H1 (cell line): ENCODE data around the gene TMEM151A.

Experiments used
- BCL11A ChIP-seq, 2 experiments: IDR thresholded peaks; one replicate each; pipeline ENCODE4 v1.6.1; 2011; ENCODE audit warnings: low read depth in 2 of 2, low read length in 2 of 2, mild to moderate bottlenecking in 2 of 2
- CTCF ChIP-seq, 3 experiments: IDR thresholded peaks; 1 replicate in 2 of 3; 2 replicates in 1 of 3; pipeline versions ENCODE4 v1.5.1 to v1.6.1; 2011; ENCODE audit warnings: low read length in 3 of 3, mild to moderate bottlenecking in 3 of 3, inconsistent platforms in 2 of 3, low read depth in 1 of 3, moderate library complexity in 1 of 3; ENCODE audit not compliant: insufficient read depth in 1 of 3; ENCODE audit errors: control extremely low read depth in 1 of 3
- EP300 ChIP-seq, 2 experiments: IDR thresholded peaks; 1 replicate in 1 of 2; 2 replicates in 1 of 2; pipeline ENCODE4 v1.6.1; 2011 to 2012; ENCODE audit warnings: low read depth in 2 of 2, low read length in 2 of 2, mild to moderate bottlenecking in 2 of 2, borderline replicate concordance in 1 of 2, inconsistent platforms in 1 of 2, moderate library complexity in 1 of 2
- KDM1A ChIP-seq: fragments of 200-600, 300-600 bp; sonication (generic); IDR thresholded peaks from 2 replicates; pipeline ENCODE4 v1.7.1; 2016; ENCODE audit warnings: mild to moderate bottlenecking, low read length, borderline replicate concordance
- NRF1 ChIP-seq: IDR thresholded peaks from 2 replicates; pipeline ENCODE4 v1.6.1; 2011; ENCODE audit warnings: mild to moderate bottlenecking, low read depth, low read length, improper control_type of control experiment
- POLR2A ChIP-seq, 2 experiments: IDR thresholded peaks; 1 replicate in 1 of 2; 2 replicates in 1 of 2; pipeline ENCODE4 v1.6.1; 2011; ENCODE audit warnings: low read depth in 2 of 2, low read length in 2 of 2, mild to moderate bottlenecking in 2 of 2; ENCODE audit errors: control extremely low read depth in 1 of 2
- RXRA ChIP-seq: IDR thresholded peaks from 2 replicates; pipeline ENCODE4 v1.6.1; 2011; ENCODE audit warnings: low read depth, mild to moderate bottlenecking, low read length, moderate library complexity; ENCODE audit not compliant: insufficient read depth
- SIN3A ChIP-seq, 2 experiments: IDR thresholded peaks in 1 of 2; conservative IDR thresholded peaks in 1 of 2; 2 replicates each; pipeline ENCODE4 v1.6.1; 2011 to 2012; ENCODE audit warnings: low read length in 2 of 2, improper control_type of control experiment in 1 of 2, low read depth in 1 of 2, mild to moderate bottlenecking in 1 of 2
- SP2 ChIP-seq: IDR thresholded peaks from 2 replicates; pipeline ENCODE4 v1.6.1; 2012; ENCODE audit warnings: mild to moderate bottlenecking, low read length, inconsistent platforms
- TBP ChIP-seq: IDR thresholded peaks from 2 replicates; pipeline ENCODE4 v1.6.1; 2011; ENCODE audit warnings: low read depth, low read length, improper control_type of control experiment
- TCF12 ChIP-seq: IDR thresholded peaks from 2 replicates; pipeline ENCODE4 v1.6.1; 2011; ENCODE audit warnings: low read depth, mild to moderate bottlenecking, low read length

GRCh38 chr11:66329165-66329673 lies 37.5 kb downstream of the TMEM151A start:
- TF ChIP-seq SP2 (no peak), RXRA (no peak), POLR2A (IDR thresholded peaks at IDR 0.05; ENCODE audit: control extremely low read depth in 1 of 2, low read depth in 2 of 2, low read length in 2 of 2) (no peak), TBP (no peak), TCF12 (no peak), CTCF (IDR thresholded peaks at IDR 0.05; ENCODE audit: control extremely low read depth in 1 of 3, insufficient read depth in 1 of 3, low read depth in 1 of 3, low read length in 3 of 3) (no peak), SIN3A (conservative IDR thresholded peaks at IDR 0.05 in 1 of 2, IDR thresholded peaks at IDR 0.05 in 1 of 2; ENCODE audit: low read depth in 1 of 2, low read length in 2 of 2) (no peak), NRF1 (no peak), EP300 (IDR thresholded peaks at IDR 0.05; ENCODE audit: borderline replicate concordance in 1 of 2, low read depth in 2 of 2, low read length in 2 of 2) (no peak), BCL11A (IDR thresholded peaks at IDR 0.05; ENCODE audit: low read depth in 2 of 2, low read length in 2 of 2) (no peak), KDM1A (no peak)
